CD4-positive, alpha-beta T cell treated with Interleukin-15 for 1 hour (primary cell): ENCODE results near the gene SRD5A3.

Experiments used
- DNase-seq: peaks from one replicate; pipeline ENCODE4 v3.0.0-alpha.2; 2020

SRD5A3 gene

GRCh38 chr4:55410431-55410830 lies 64.4 kb downstream of the SRD5A3 start:
- no peak for DNase-seq

GRCh38 chr4:55411621-55412020 lies 65.6 kb downstream of the SRD5A3 start:
- no peak for DNase-seq

GRCh38 chr4:55416176-55416575 lies 70.1 kb downstream of the SRD5A3 start:
- DNase-seq, result no peak
